ENCODE measurements around the gene PAIP2B.
"Not testable (repeated sequence)": the region's sequence is repeated elsewhere in the genome, so short reads cannot be mapped to it uniquely, and the experiment has no call there.

Gene PAIP2B

GRCh38 chr2:71224457-71224856, 2.4 kb downstream of the PAIP2B start:
- DNase-seq: no peak
- intact Hi-C loops (cut with DNase I): loop anchor here (2.0 kb wide), 1 partner anchor 286 kb away; no protein-coding TSS in a partner anchor

- intact Hi-C loops (cut with DNase I): loop anchor here (2.0 kb wide), 1 partner anchor 287 kb away; no protein-coding TSS in a partner anchor
- DNase-seq: peak; percentile 65 to 94 (median 83)
These were observed 3.1 kb downstream of the PAIP2B start for GRCh38 chr2:71223767-71224333.

GRCh38 chr2:71220743-71221142, 6.2 kb downstream of the PAIP2B start:
- no peak for DNase-seq
- intact Hi-C loops (cut with DNase I): no loop called here

- intact Hi-C loops (cut with DNase I): no loop called here
- no peak for DNase-seq
These were observed 10.4 kb downstream of the PAIP2B start for GRCh38 chr2:71216501-71216900.

GRCh38 chr2:71215447-71215846, 11.5 kb downstream of the PAIP2B start:
- DNase-seq: no peak

GRCh38 chr2:71212336-71212735, 14.6 kb downstream of the PAIP2B start:
- DNase-seq: no peak
- intact Hi-C loops (cut with DNase I): no loop called here

More at GRCh38 chr2:71215447-71215846, 11.5 kb downstream of the PAIP2B start:
- intact Hi-C loops (cut with DNase I): no loop called here

GRCh38 chr2:71210292-71210691, 16.6 kb downstream of the PAIP2B start:
- DNase-seq: no peak
- intact Hi-C loops (cut with DNase I): no loop called here

GRCh38 chr2:71208756-71209155, 18.1 kb downstream of the PAIP2B start:
- intact Hi-C loops (cut with DNase I): no loop called here
- no peak for DNase-seq

GRCh38 chr2:71207601-71208000, 19.3 kb downstream of the PAIP2B start:
- DNase-seq: peak in 32 of 42 donors; percentile 4 to 80 (median 43)
- intact Hi-C loops (cut with DNase I): no loop called here

- DNase-seq: no peak
- intact Hi-C loops (cut with DNase I): no loop called here
These were observed 20.6 kb downstream of the PAIP2B start for GRCh38 chr2:71206271-71206670.

GRCh38 chr2:71191570-71191943, 35.3 kb downstream of the PAIP2B start:
- intact Hi-C loops (cut with DNase I): no loop called here
- DNase-seq: peak in 1 of 42 donors; percentile 5

GRCh38 chr2:71190656-71191569, 36.0 kb downstream of the PAIP2B start:
- DNase-seq: peak in 35 of 42 donors; percentile 3 to 76 (median 37)
- intact Hi-C loops (cut with DNase I): no loop called here

GRCh38 chr2:71187589-71187988, 39.3 kb downstream of the PAIP2B start:
- DNase-seq: no peak
- intact Hi-C loops (cut with DNase I): no loop called here

GRCh38 chr2:71186973-71187372, 39.9 kb downstream of the PAIP2B start:
- no peak for DNase-seq

GRCh38 chr2:71183306-71184115, 43.4 kb downstream of the PAIP2B start:
- DNase-seq; intact Hi-C loops (cut with DNase I): not testable (repeated sequence)

More at GRCh38 chr2:71186973-71187372, 39.9 kb downstream of the PAIP2B start:
- intact Hi-C loops (cut with DNase I): no loop called here

GRCh38 chr2:71181316-71181715, 45.6 kb downstream of the PAIP2B start:
- no peak for DNase-seq
- intact Hi-C loops (cut with DNase I): no loop called here

GRCh38 chr2:71178836-71179235, 48.1 kb downstream of the PAIP2B start:
- intact Hi-C loops (cut with DNase I); DNase-seq: not testable (repeated sequence)

- no peak for DNase-seq
- intact Hi-C loops (cut with DNase I): no loop called here
These were observed 52.7 kb downstream of the PAIP2B start for GRCh38 chr2:71174207-71174606.

- intact Hi-C loops (cut with DNase I): no loop called here
These were observed 53.8 kb downstream of the PAIP2B start for GRCh38 chr2:71173096-71173495.

GRCh38 chr2:71166812-71167211, 60.1 kb downstream of the PAIP2B start:
- intact Hi-C loops (cut with DNase I): no loop called here
- peak; percentile 33 to 90 (median 64) for DNase-seq

More at GRCh38 chr2:71173096-71173495, 53.8 kb downstream of the PAIP2B start:
- no peak for DNase-seq

All from head of caudate nucleus (tissue), 42 donors.